Activated CD4-positive, alpha-beta memory T cell treated with anti-CD3 and anti-CD28 coated beads for 36 hours (primary cell): ENCODE results near the gene GNAI2. TPM values are rescaled to one million over a fixed set of nuclear protein-coding genes. Genes with fewer than 3 reads are reported as not detected.

ENCODE experiments used
- CTCF ChIA-PET: fragments of 350-600 bp; sonication (Branson Sonifier 250); formaldehyde crosslinking; loops from one replicate; lab custom pipeline; 2021; ENCODE audit warnings: antibody characterized with exemption, inconsistent platforms; lab: Charles Lee
- POLR2A ChIA-PET: fragments of 350-600 bp; sonication (Branson Sonifier 250); formaldehyde crosslinking; loops from one replicate; lab custom pipeline; 2021; ENCODE audit warnings: antibody characterized with exemption; lab: Charles Lee
- DNase-seq: peaks from one replicate; pipeline ENCODE4 v3.0.0-alpha.2; 2020
- H3K27ac Mint-ChIP-seq: one replicate; pipeline ENCODE4 v1.8.0; 2021; ENCODE audit warnings: mixed read lengths
- H3K27me3 Mint-ChIP-seq: one replicate; pipeline ENCODE4 v1.8.0; 2021; ENCODE audit warnings: mixed read lengths
- H3K36me3 Mint-ChIP-seq: one replicate; pipeline ENCODE4 v1.8.0; 2021; ENCODE audit warnings: mixed read lengths
- H3K4me1 Mint-ChIP-seq: one replicate; pipeline ENCODE4 v1.8.0; 2021; ENCODE audit warnings: low read depth, mixed read lengths
- H3K4me3 Mint-ChIP-seq: one replicate; pipeline ENCODE4 v1.8.0; 2021; ENCODE audit warnings: mild to moderate bottlenecking, mixed read lengths
- H3K9me3 Mint-ChIP-seq: one replicate; pipeline ENCODE4 v1.8.0; 2021; ENCODE audit warnings: mixed read lengths
- intact Hi-C: fragments of 100-400 bp; cut with micrococcal nuclease; formaldehyde crosslinking; loops from one replicate; pipeline ENCODE4 v1.15.1; 2023
- total RNA-seq, 2 experiments: library from RNA; stranded (reverse); gene quantifications; one replicate each; pipeline ENCODE4 v1.2.3, GENCODE V29; 2021

Gene GNAI2
- total RNA-seq, 2 experiments from 2014 or later: 346 to 349 TPM

GRCh38 chr3:50229490-50229889, 6.5 kb upstream of the GNAI2 start:
- H3K9me3 Mint-ChIP-seq: no peaks in the 10 kb centered on the region
- H3K4me1 Mint-ChIP-seq: peaks cover 17% of the 10 kb centered on the region
- H3K4me3 Mint-ChIP-seq: no peak overlapping the region
- DNase-seq: no peak
- no peak overlapping the region for H3K27ac Mint-ChIP-seq
- H3K36me3 Mint-ChIP-seq: no peaks in the 10 kb centered on the region
- intact Hi-C loops: no loop called here
- CTCF ChIA-PET: interaction anchor here (1.7 to 14.8 kb wide), 7 partner anchors 8 to 44 kb away, joined by 4 to 307 read pairs (median 45); partner anchors contain the start of genes GNAI2 and GNAT1
- no peaks in the 10 kb centered on the region for H3K27me3 Mint-ChIP-seq
- POLR2A ChIA-PET: interaction anchor here (0.8 to 1.0 kb wide), 2 partner anchors 49 to 108 kb away, joined by 3 read pairs; no protein-coding TSS in a partner anchor

GRCh38 chr3:50230104-50230793, 5.8 kb upstream of the GNAI2 start:
- Mint-ChIP-seq H3K27ac (no peak overlapping the region), H3K9me3 (no peaks in the 10 kb centered on the region), H3K4me1 (peaks cover 19% of the 10 kb centered on the region), H3K36me3 (no peaks in the 10 kb centered on the region), H3K4me3 (no peak overlapping the region), H3K27me3 (no peaks in the 10 kb centered on the region)
- ChIA-PET CTCF (interaction anchor here (1.1 to 14.8 kb wide), 4 partner anchors 14 to 38 kb away, joined by 3 to 307 read pairs (median 50); no protein-coding TSS in a partner anchor), POLR2A (interaction anchor here (0.8 kb wide), 1 partner anchor 107 kb away, joined by 3 read pairs; no protein-coding TSS in a partner anchor)
- DNase-seq: no peak
- intact Hi-C loops: no loop called here

- DNase-seq: no peak
- Mint-ChIP-seq H3K27ac (no peak overlapping the region), H3K36me3 (no peaks in the 10 kb centered on the region), H3K4me3 (no peak overlapping the region), H3K4me1 (peaks cover 22% of the 10 kb centered on the region), H3K9me3 (no peaks in the 10 kb centered on the region), H3K27me3 (no peaks in the 10 kb centered on the region)
- intact Hi-C loops: no loop called here
- ChIA-PET CTCF (interaction anchor here (1.1 to 14.8 kb wide), 4 partner anchors 13 to 39 kb away, joined by 3 to 307 read pairs (median 50); no protein-coding TSS in a partner anchor), POLR2A (no interaction called here)
These were observed 5.2 kb upstream of the GNAI2 start for GRCh38 chr3:50230794-50231125.

- H3K27ac Mint-ChIP-seq: no peak overlapping the region
These were observed 4.4 kb upstream of the GNAI2 start for GRCh38 chr3:50231581-50231980.

GRCh38 chr3:50232303-50232702, 3.7 kb upstream of the GNAI2 start:
- H3K4me3 Mint-ChIP-seq: no peak overlapping the region
- peaks cover 14% of the 10 kb centered on the region for H3K4me1 Mint-ChIP-seq
- intact Hi-C loops: no loop called here
- H3K27me3 Mint-ChIP-seq: no peaks in the 10 kb centered on the region
- H3K27ac Mint-ChIP-seq: peak overlapping the region; percentile 2
- ChIA-PET CTCF (interaction anchor here (0.6 to 14.8 kb wide), 3 partner anchors 12 to 431 kb away, joined by 3 to 307 read pairs (median 96); no protein-coding TSS in a partner anchor), POLR2A (no interaction called here)
- peaks cover 9% of the 10 kb centered on the region for H3K36me3 Mint-ChIP-seq
- no peak for DNase-seq
- H3K9me3 Mint-ChIP-seq: no peaks in the 10 kb centered on the region

More at GRCh38 chr3:50231581-50231980, 4.4 kb upstream of the GNAI2 start:
- DNase-seq: no peak
- CTCF ChIA-PET: interaction anchor here (1.1 to 14.8 kb wide), 4 partner anchors 13 to 40 kb away, joined by 3 to 307 read pairs (median 50); no protein-coding TSS in a partner anchor
- POLR2A ChIA-PET: no interaction called here
- no peaks in the 10 kb centered on the region for H3K27me3 Mint-ChIP-seq
- no peaks in the 10 kb centered on the region for H3K9me3 Mint-ChIP-seq
- H3K36me3 Mint-ChIP-seq: peaks cover 2% of the 10 kb centered on the region
- H3K4me1 Mint-ChIP-seq: peaks cover 18% of the 10 kb centered on the region
- H3K4me3 Mint-ChIP-seq: no peak overlapping the region
- intact Hi-C loops: no loop called here

GRCh38 chr3:50233176-50233575, 2.8 kb upstream of the GNAI2 start:
- Mint-ChIP-seq H3K9me3 (no peaks in the 10 kb centered on the region), H3K4me1 (peaks cover 11% of the 10 kb centered on the region), H3K4me3 (no peak overlapping the region), H3K27me3 (no peaks in the 10 kb centered on the region), H3K36me3 (peaks cover 17% of the 10 kb centered on the region), H3K27ac (no peak overlapping the region)
- DNase-seq: no peak
- intact Hi-C loops: no loop called here
- CTCF ChIA-PET: interaction anchor here (2.5 to 14.8 kb wide), 3 partner anchors 11 to 39 kb away, joined by 6 to 307 read pairs (median 96); no protein-coding TSS in a partner anchor
- POLR2A ChIA-PET: interaction anchor here (1.2 kb wide), 1 partner anchor 14 kb away, joined by 5 read pairs; no protein-coding TSS in a partner anchor

GRCh38 chr3:50236484-50237132, 604 bp downstream of the GNAI2 start:
- H3K4me3 Mint-ChIP-seq: peak overlapping the region; percentile 91
- H3K27ac Mint-ChIP-seq: peak overlapping the region; percentile 94
- POLR2A ChIA-PET: interaction anchor here (1.1 to 3.5 kb wide), 6 partner anchors 9 to 100 kb away, joined by 3 to 17 read pairs (median 6); partner anchors contain the start of genes HYAL3 and NAA80
- H3K36me3 Mint-ChIP-seq: peaks cover 20% of the 10 kb centered on the region
- no peaks in the 10 kb centered on the region for H3K9me3 Mint-ChIP-seq
- intact Hi-C loops: loop anchor here (5.0 kb wide), 1 partner anchor 366 kb away; no protein-coding TSS in a partner anchor
- DNase-seq: peak; percentile 22
- peaks cover 38% of the 10 kb centered on the region for H3K4me1 Mint-ChIP-seq
- CTCF ChIA-PET: interaction anchor here (1.1 to 14.8 kb wide), 4 partner anchors 8 to 42 kb away, joined by 3 to 307 read pairs (median 28); no protein-coding TSS in a partner anchor
- no peaks in the 10 kb centered on the region for H3K27me3 Mint-ChIP-seq

- intact Hi-C loops: loop anchor here (5.0 kb wide), 1 partner anchor 365 kb away; no protein-coding TSS in a partner anchor
- peaks cover 20% of the 10 kb centered on the region for H3K36me3 Mint-ChIP-seq
- CTCF ChIA-PET: interaction anchor here (0.6 to 14.8 kb wide), 5 partner anchors 7 to 87 kb away, joined by 3 to 307 read pairs (median 3); no protein-coding TSS in a partner anchor
- peak overlapping the region; percentile 94 for H3K27ac Mint-ChIP-seq
- no peaks in the 10 kb centered on the region for H3K27me3 Mint-ChIP-seq
- H3K9me3 Mint-ChIP-seq: no peaks in the 10 kb centered on the region
- DNase-seq: peak; percentile 55
- peaks cover 43% of the 10 kb centered on the region for H3K4me1 Mint-ChIP-seq
- peak overlapping the region; percentile 91 for H3K4me3 Mint-ChIP-seq
- POLR2A ChIA-PET: interaction anchor here (0.9 to 3.5 kb wide), 5 partner anchors 10 to 62 kb away, joined by 5 to 17 read pairs (median 11); partner anchors contain the start of genes HYAL3 and NAA80
These were observed 1.2 kb downstream of the GNAI2 start for GRCh38 chr3:50237133-50237651.

GRCh38 chr3:50237754-50238548, 1.9 kb downstream of the GNAI2 start:
- Mint-ChIP-seq H3K4me1 (peaks cover 51% of the 10 kb centered on the region), H3K36me3 (peaks cover 23% of the 10 kb centered on the region), H3K27me3 (no peaks in the 10 kb centered on the region), H3K27ac (peak overlapping the region; percentile 94), H3K4me3 (peak overlapping the region; percentile 91), H3K9me3 (no peaks in the 10 kb centered on the region)
- intact Hi-C loops: loop anchor here (1.0 to 5.0 kb wide), 3 partner anchors 8 to 364 kb away; partner anchors contain the start of gene IFRD2
- ChIA-PET CTCF (interaction anchor here (0.6 to 14.8 kb wide), 6 partner anchors 6 to 86 kb away, joined by 3 to 307 read pairs (median 3); no protein-coding TSS in a partner anchor), POLR2A (interaction anchor here (0.5 to 3.5 kb wide), 5 partner anchors 9 to 60 kb away, joined by 3 to 17 read pairs (median 5); no protein-coding TSS in a partner anchor)
- DNase-seq: peak; percentile 95

GRCh38 chr3:50238549-50239026, 2.6 kb downstream of the GNAI2 start:
- Mint-ChIP-seq H3K9me3 (no peaks in the 10 kb centered on the region), H3K36me3 (peaks cover 23% of the 10 kb centered on the region)

More at GRCh38 chr3:50238549-50239026, 2.6 kb downstream of the GNAI2 start:
- peak; percentile 43 for DNase-seq
- peaks cover 56% of the 10 kb centered on the region for H3K4me1 Mint-ChIP-seq
- peak overlapping the region; percentile 91 for H3K4me3 Mint-ChIP-seq
- CTCF ChIA-PET: interaction anchor here (4.2 to 14.8 kb wide), 2 partner anchors 6 to 11 kb away, joined by 45 to 307 read pairs; no protein-coding TSS in a partner anchor
- POLR2A ChIA-PET: interaction anchor here (0.5 to 3.5 kb wide), 4 partner anchors 8 to 59 kb away, joined by 3 to 17 read pairs (median 8); no protein-coding TSS in a partner anchor
- H3K27me3 Mint-ChIP-seq: no peaks in the 10 kb centered on the region
- peak overlapping the region; percentile 94 for H3K27ac Mint-ChIP-seq
- intact Hi-C loops: loop anchor here (1.0 to 5.0 kb wide), 3 partner anchors 8 to 364 kb away; partner anchors contain the start of gene IFRD2
